ENCODE measurements around the gene MMP12.
A peak's percentile ranks its signal among the peaks of the same experiment; 100 is the strongest.

MMP12 gene

GRCh38 chr11:102874852-102875251, at the start of gene MMP12:
MMP12 (minus strand) TSS chr11:102874982; CDS start chr11:102874937, 45 bp downstream.
- no peak for TF ChIP-seq CTCF (conservative IDR thresholded peaks at IDR 0.05; ENCODE audit: low read length)
- DNase-seq (ENCODE audit: low read depth): no peak
- H3K4me3 ChIP-seq (ENCODE audit: low read length): no peak within 1 kb of the TSS

GRCh38 chr11:102921587-102922220, 46.9 kb upstream of the MMP12 start:
- no peak overlapping the region for H3K4me3 ChIP-seq (ENCODE audit: low read length)
- DNase-seq (ENCODE audit: low read depth): no peak
- no peak for TF ChIP-seq CTCF (conservative IDR thresholded peaks at IDR 0.05; ENCODE audit: low read length)

- peak; percentile 36 for DNase-seq (ENCODE audit: low read depth)
- H3K4me3 ChIP-seq (ENCODE audit: low read length): no peak overlapping the region
- no peak for TF ChIP-seq CTCF (conservative IDR thresholded peaks at IDR 0.05; ENCODE audit: low read length)
Measured at GRCh38 chr11:102920118-102920684, 45.4 kb upstream of the MMP12 start.

GRCh38 chr11:102915044-102915375, 40.2 kb upstream of the MMP12 start:
- no peak for DNase-seq (ENCODE audit: low read depth)
- no peak for TF ChIP-seq CTCF (conservative IDR thresholded peaks at IDR 0.05; ENCODE audit: low read length)
- H3K4me3 ChIP-seq (ENCODE audit: low read length): no peak overlapping the region

- peak; percentile 91 for TF ChIP-seq CTCF (conservative IDR thresholded peaks at IDR 0.05; ENCODE audit: low read length)
- no peak overlapping the region for H3K4me3 ChIP-seq (ENCODE audit: low read length)
- DNase-seq (ENCODE audit: low read depth): peak; percentile 60
Measured at GRCh38 chr11:102914238-102915043, 39.7 kb upstream of the MMP12 start.

GRCh38 chr11:102912482-102912830, 37.7 kb upstream of the MMP12 start:
- no peak for TF ChIP-seq CTCF (conservative IDR thresholded peaks at IDR 0.05; ENCODE audit: low read length)
- no peak for DNase-seq (ENCODE audit: low read depth)
- H3K4me3 ChIP-seq (ENCODE audit: low read length): no peak overlapping the region

Measured in AG10803 (cell line).